Karpas-422 (cell line): ENCODE measurements around the gene CYB561. TPM values are rescaled to one million over a fixed set of nuclear protein-coding genes. Genes with fewer than 3 reads are reported as not detected.
"Not testable (repeated sequence)": the region's sequence is repeated elsewhere in the genome, so short reads cannot be mapped to it uniquely, and the experiment has no call there.

ENCODE experiments used
- DNase-seq: peaks from one replicate; pipeline ENCODE4 v3.0.0-alpha.2; 2015
- H2AFZ ChIP-seq: fragments of 200-600 bp; sonication (generic); 2 replicates; pipeline ENCODE4 v1.6.1; 2014; ENCODE audit warnings: antibody characterized with exemption, low read length, mixed read lengths
- H3K27ac ChIP-seq: fragments of 200-600 bp; sonication (generic); 2 replicates; pipeline ENCODE4 v1.5.1; 2014; ENCODE audit warnings: mild to moderate bottlenecking, low read length, moderate library complexity
- H3K27me3 ChIP-seq: fragments of 200-600 bp; sonication (generic); 2 replicates; pipeline ENCODE4 v1.6.1; 2014; ENCODE audit warnings: low read length, mixed read lengths
- H3K36me3 ChIP-seq: fragments of 200-600 bp; sonication (generic); 2 replicates; pipeline ENCODE4 v1.6.1; 2014; ENCODE audit warnings: low read length, mixed read lengths; ENCODE audit not compliant: insufficient read depth
- H3K4me1 ChIP-seq: fragments of 200-600 bp; sonication (generic); 2 replicates; pipeline ENCODE4 v1.6.1; 2014; ENCODE audit warnings: mild to moderate bottlenecking, low read length, mixed read lengths
- H3K4me2 ChIP-seq: fragments of 200-600 bp; sonication (generic); 2 replicates; pipeline ENCODE4 v1.6.1; 2014; ENCODE audit warnings: low read length, low read depth, mild to moderate bottlenecking; ENCODE audit not compliant: poor library complexity, severe bottlenecking
- H3K4me3 ChIP-seq: fragments of 200-600 bp; sonication (generic); 2 replicates; pipeline ENCODE4 v1.5.1; 2014; ENCODE audit warnings: mild to moderate bottlenecking, antibody characterized with exemption, low read length, mixed read lengths
- H3K79me2 ChIP-seq: fragments of 200-600 bp; sonication (generic); 2 replicates; pipeline ENCODE4 v1.6.1; 2014; ENCODE audit warnings: mild to moderate bottlenecking, low read length, mixed read lengths
- H3K9ac ChIP-seq: fragments of 200-600 bp; sonication (generic); 2 replicates; pipeline ENCODE4 v1.6.0; 2014; ENCODE audit warnings: low read length
- H3K9me2 ChIP-seq: fragments of 200-600 bp; sonication (generic), shearing (Covaris generic); replicated peaks from 2 replicates; pipeline ENCODE4 v1.6.0; 2014; ENCODE audit warnings: mild to moderate bottlenecking, low read length, moderate library complexity; ENCODE audit not compliant: insufficient read depth
- H3K9me3 ChIP-seq: fragments of 300-700, 200-600 bp; sonication (generic); 2 replicates; pipeline ENCODE4 v1.6.1; 2014; ENCODE audit warnings: low read length, mixed read lengths
- H4K20me1 ChIP-seq: fragments of 200-600 bp; sonication (generic); 2 replicates; pipeline ENCODE4 v1.6.1; 2014; ENCODE audit warnings: mild to moderate bottlenecking, antibody characterized with exemption, low read length, low read depth; ENCODE audit not compliant: insufficient read depth
- total RNA-seq: library from RNA; depleted of rRNA; stranded (reverse); fragments of >200 nt; shearing (Covaris generic); gene quantifications from 2 replicates; pipeline ENCODE4 v1.2.3, GENCODE V29; 2014; ENCODE audit warnings: low replicate concordance

CYB561 gene
- total RNA-seq, 1 experiment from 2014 or later = 4.0 TPM

GRCh38 chr17:63476459-63476853, 30.4 kb upstream of the CYB561 start:
- H3K27ac ChIP-seq = no peak overlapping the region
- peak overlapping the region; percentile 69; the same call in 1 of the 2 replicates for H2AFZ ChIP-seq
- H3K9me3 ChIP-seq = no peaks in the 10 kb centered on the region
- H4K20me1 ChIP-seq = no peaks in the 10 kb centered on the region
- H3K36me3 ChIP-seq = no peaks in the 10 kb centered on the region
- DNase-seq = peak; percentile 59
- H3K9me2 ChIP-seq = no peaks in the 10 kb centered on the region
- no peaks in the 10 kb centered on the region for H3K79me2 ChIP-seq
- peak overlapping the region; percentile 70 for H3K4me3 ChIP-seq
- H3K4me1 ChIP-seq = peaks cover 63% of the 10 kb centered on the region
- H3K4me2 ChIP-seq = peak overlapping the region; percentile 89
- H3K9ac ChIP-seq = peak overlapping the region; percentile 66
- H3K27me3 ChIP-seq = no peaks in the 10 kb centered on the region

GRCh38 chr17:63475491-63476412, 29.6 kb upstream of the CYB561 start:
- Histone ChIP-seq H3K27ac (no peak overlapping the region), H3K36me3 (no peaks in the 10 kb centered on the region), H4K20me1 (no peaks in the 10 kb centered on the region), H3K9me2 (no peaks in the 10 kb centered on the region), H3K9ac (0 out of 2 replicates have a peak overlapping the region, but pooled peaks have one; percentile 66), H3K4me3 (peak overlapping the region; percentile 70; the same call in 1 of the 2 replicates), H3K27me3 (no peaks in the 10 kb centered on the region), H3K79me2 (no peaks in the 10 kb centered on the region), H3K9me3 (no peaks in the 10 kb centered on the region), H2AFZ (no peak overlapping the region), H3K4me2 (peak overlapping the region; percentile 89), H3K4me1 (peaks cover 56% of the 10 kb centered on the region)
- no peak for DNase-seq

GRCh38 chr17:63474586-63475460, 28.7 kb upstream of the CYB561 start:
- no peaks in the 10 kb centered on the region for H3K27me3 ChIP-seq
- no peak for DNase-seq
- no peaks in the 10 kb centered on the region for H3K79me2 ChIP-seq
- no peaks in the 10 kb centered on the region for H3K9me3 ChIP-seq
- no peaks in the 10 kb centered on the region for H3K36me3 ChIP-seq
- H3K9me2 ChIP-seq = no peaks in the 10 kb centered on the region
- no peaks in the 10 kb centered on the region for H4K20me1 ChIP-seq
- no peak overlapping the region for H2AFZ ChIP-seq
- H3K27ac ChIP-seq = no peak overlapping the region
- H3K4me3 ChIP-seq = no peak overlapping the region
- peak overlapping the region; percentile 23 for H3K4me2 ChIP-seq
- peaks cover 47% of the 10 kb centered on the region for H3K4me1 ChIP-seq
- H3K9ac ChIP-seq = no peak overlapping the region

- Histone ChIP-seq H4K20me1 (no peaks in the 10 kb centered on the region), H3K9me3 (no peaks in the 10 kb centered on the region)
Observed at GRCh38 chr17:63474174-63474573, 28.1 kb upstream of the CYB561 start.

GRCh38 chr17:63468099-63468498, 22.0 kb upstream of the CYB561 start:
- H2AFZ ChIP-seq, H3K4me3 ChIP-seq, DNase-seq, H3K79me2 ChIP-seq, H3K9me3 ChIP-seq, H3K9ac ChIP-seq, H3K9me2 ChIP-seq, H4K20me1 ChIP-seq, H3K27me3 ChIP-seq, H3K36me3 ChIP-seq, H3K27ac ChIP-seq: not testable (repeated sequence)
- Histone ChIP-seq H3K4me1 (peaks cover 29% of the 10 kb centered on the region), H3K4me2 (peak overlapping the region; percentile 35)

More at GRCh38 chr17:63474174-63474573, 28.1 kb upstream of the CYB561 start:
- Histone ChIP-seq H3K4me3 (no peak overlapping the region), H3K4me2 (no peak overlapping the region), H3K27me3 (no peaks in the 10 kb centered on the region), H3K36me3 (no peaks in the 10 kb centered on the region), H2AFZ (no peak overlapping the region), H3K9me2 (no peaks in the 10 kb centered on the region), H3K4me1 (peaks cover 40% of the 10 kb centered on the region), H3K27ac (no peak overlapping the region), H3K9ac (no peak overlapping the region), H3K79me2 (no peaks in the 10 kb centered on the region)
- no peak for DNase-seq

GRCh38 chr17:63464691-63465236, 18.7 kb upstream of the CYB561 start:
- H3K4me2 ChIP-seq = peak overlapping the region; percentile 53
- H3K27me3 ChIP-seq = no peaks in the 10 kb centered on the region
- no peak overlapping the region for H3K27ac ChIP-seq
- H3K4me1 ChIP-seq = peaks cover 39% of the 10 kb centered on the region
- no peaks in the 10 kb centered on the region for H3K79me2 ChIP-seq
- no peak overlapping the region for H2AFZ ChIP-seq
- no peaks in the 10 kb centered on the region for H3K9me2 ChIP-seq
- H3K36me3 ChIP-seq = no peaks in the 10 kb centered on the region
- no peaks in the 10 kb centered on the region for H4K20me1 ChIP-seq
- peak overlapping the region; percentile 38 for H3K4me3 ChIP-seq
- no peak overlapping the region for H3K9ac ChIP-seq
- H3K9me3 ChIP-seq = no peaks in the 10 kb centered on the region
- DNase-seq = peak; percentile 68

GRCh38 chr17:63463771-63464170, 17.7 kb upstream of the CYB561 start:
- Histone ChIP-seq H3K4me3 (no peak overlapping the region), H3K9me3 (no peaks in the 10 kb centered on the region), H3K27ac (no peak overlapping the region), H4K20me1 (no peaks in the 10 kb centered on the region), H2AFZ (no peak overlapping the region), H3K9me2 (no peaks in the 10 kb centered on the region), H3K4me2 (peak overlapping the region; percentile 53), H3K27me3 (no peaks in the 10 kb centered on the region), H3K36me3 (no peaks in the 10 kb centered on the region), H3K4me1 (peaks cover 39% of the 10 kb centered on the region), H3K9ac (no peak overlapping the region), H3K79me2 (no peaks in the 10 kb centered on the region)
- DNase-seq = no peak

- DNase-seq = no peak
- Histone ChIP-seq H3K9me2 (no peaks in the 10 kb centered on the region), H3K27ac (no peak overlapping the region), H3K9ac (no peak overlapping the region), H2AFZ (no peak overlapping the region), H3K79me2 (no peaks in the 10 kb centered on the region), H3K4me1 (peaks cover 26% of the 10 kb centered on the region), H3K36me3 (no peaks in the 10 kb centered on the region), H3K27me3 (no peaks in the 10 kb centered on the region), H3K4me2 (no peak overlapping the region), H3K4me3 (no peak overlapping the region), H4K20me1 (no peaks in the 10 kb centered on the region), H3K9me3 (no peaks in the 10 kb centered on the region)
Observed at GRCh38 chr17:63460018-63460417, 13.9 kb upstream of the CYB561 start.
